GM23338 (cell line): ENCODE data around the gene IGF2BP2.
"Not testable (repeated sequence)": the region's sequence is repeated elsewhere in the genome, so short reads cannot be mapped to it uniquely, and the experiment has no call there.

Source experiments
- CREB1 ChIP-seq: fragments of 250-450 bp; sonication (Bioruptor Pico); IDR thresholded peaks from 2 replicates; pipeline ENCODE4 v1.5.0; 2020; ENCODE audit warnings: low read depth, mild to moderate bottlenecking, moderate library complexity
- CTCF ChIP-seq, 2 experiments: fragments of 200-600 bp in 1 of 2; sonication (generic) in 1 of 2; conservative IDR thresholded peaks; 2 replicates each; pipeline versions ENCODE4 v1.5.1 to v1.6.1; 2016 to 2017; ENCODE audit warnings: antibody characterized with exemption in 2 of 2, low read depth in 2 of 2, mild to moderate bottlenecking in 2 of 2, moderate library complexity in 1 of 2
- EZH2 ChIP-seq: fragments of 200-600 bp; sonication (generic); IDR thresholded peaks from one replicate; pipeline ENCODE4 v1.8.0; 2017; ENCODE audit warnings: antibody characterized with exemption, mild to moderate bottlenecking, low read depth; ENCODE audit not compliant: unreplicated experiment
- POLR2AphosphoS5 ChIP-seq: IDR thresholded peaks from 2 replicates; pipeline ENCODE4 v1.6.1; 2016; ENCODE audit warnings: antibody characterized with exemption, low read depth
- REST ChIP-seq: IDR thresholded peaks from one replicate; pipeline ENCODE4 v1.6.1; 2018; ENCODE audit warnings: antibody characterized with exemption; ENCODE audit not compliant: unreplicated experiment

GRCh38 chr3:185661296-185661695 lies 163.5 kb downstream of the IGF2BP2 start:
- TF ChIP-seq CREB1 (CRISPR knock-in tag); CTCF (conservative IDR thresholded peaks at IDR 0.05; ENCODE audit: low read depth in 2 of 2); EZH2; REST; POLR2AphosphoS5: not testable (repeated sequence)
